Inflammatory macrophage treated with lipopolysaccharide for 1 hour (primary cell): ENCODE data around the gene MTERF4.

Experiments
- DNase-seq, 2 donors: peaks; one replicate each; pipeline ENCODE4 v3.0.0-alpha.2; 2020 to 2022

MTERF4 gene

GRCh38 chr2:241132538-241133435, 30.7 kb upstream of the MTERF4 start:
- no peak for DNase-seq

- DNase-seq, result no peak
Observed at GRCh38 chr2:241131531-241131930, 29.4 kb upstream of the MTERF4 start.

DNA sequence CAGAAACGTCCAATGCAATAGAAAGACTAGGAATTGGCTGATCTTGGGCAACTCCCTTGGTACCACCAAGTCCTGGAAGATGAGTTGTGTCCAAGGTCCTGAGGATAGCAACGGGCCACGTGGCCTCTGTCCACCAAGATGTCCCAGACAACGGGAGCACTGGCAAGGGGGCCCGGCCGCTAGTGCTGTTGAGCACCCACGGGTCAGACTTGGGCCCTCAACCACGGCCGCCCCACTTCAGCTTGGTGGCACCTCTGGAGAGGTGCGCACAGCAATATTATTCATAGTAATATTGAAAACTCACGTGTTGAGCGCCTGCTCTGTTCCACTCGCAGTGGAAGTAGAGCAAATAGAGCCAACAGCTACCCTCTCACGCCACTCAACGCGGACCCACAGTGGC, 28.2 kb upstream of the MTERF4 start:
- DNase-seq, result no peak

DNA sequence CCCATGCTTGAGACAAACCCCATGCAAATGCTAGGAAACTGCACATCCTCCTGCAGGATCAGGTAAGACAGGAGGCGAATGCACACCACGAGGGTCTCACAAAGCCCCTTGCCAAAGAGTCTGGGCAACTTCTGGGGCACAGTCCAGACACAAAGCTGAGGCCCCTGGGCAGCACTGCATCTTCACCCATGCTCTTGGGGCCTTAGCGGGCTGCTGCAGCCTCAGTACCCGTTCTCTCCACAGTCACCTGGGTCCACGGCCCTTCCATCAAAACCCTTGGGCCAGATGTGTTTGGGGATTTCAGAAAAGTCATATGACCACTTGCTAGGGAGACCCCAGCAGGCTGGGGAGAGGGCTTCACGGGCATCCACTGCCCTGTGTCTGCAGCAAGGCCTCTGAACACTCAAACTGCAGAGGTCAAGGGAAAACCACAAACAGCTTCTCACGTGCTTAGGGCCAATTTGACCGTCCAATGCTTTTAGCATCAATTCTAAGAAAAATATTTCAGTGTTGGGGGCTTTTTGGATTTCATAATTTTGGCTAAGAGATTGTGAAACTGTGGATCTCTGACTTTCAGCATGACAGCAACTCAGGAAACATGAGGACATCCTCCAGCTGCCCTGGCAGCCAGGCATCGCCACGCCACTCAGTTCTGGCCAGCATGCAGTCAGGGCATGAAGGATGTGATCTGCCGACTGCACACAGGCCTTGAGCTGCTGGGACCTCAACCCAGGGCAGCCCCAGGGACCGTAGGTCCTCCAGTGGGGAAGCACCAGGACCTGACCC, 27.2 kb upstream of the MTERF4 start:
- peak; percentile 45 to 59 for DNase-seq

DNA sequence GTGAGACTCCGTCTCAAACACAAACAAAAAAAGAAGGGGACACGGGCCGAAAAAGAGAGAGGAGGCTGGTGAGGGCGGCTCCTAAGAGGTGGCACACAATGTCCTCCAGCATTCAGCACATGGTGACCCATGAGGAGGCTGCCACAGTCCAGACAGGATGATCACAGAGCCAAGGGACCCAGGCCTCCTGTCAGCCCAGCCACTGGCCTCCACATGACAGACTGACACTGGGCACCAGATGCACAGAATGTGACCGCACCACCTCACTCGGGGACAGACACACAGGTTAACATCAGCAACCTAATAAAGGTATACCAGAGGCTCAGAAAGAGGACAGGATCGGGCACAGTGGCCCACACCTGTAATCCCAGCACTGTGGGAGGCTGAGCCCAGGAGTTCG, 26.2 kb upstream of the MTERF4 start:
- no peak for DNase-seq

- no peak for DNase-seq
Observed at GRCh38 chr2:241126771-241127202, 24.7 kb upstream of the MTERF4 start.

- DNase-seq, result no peak
Observed at GRCh38 chr2:241126201-241126611, 24.1 kb upstream of the MTERF4 start.

DNA sequence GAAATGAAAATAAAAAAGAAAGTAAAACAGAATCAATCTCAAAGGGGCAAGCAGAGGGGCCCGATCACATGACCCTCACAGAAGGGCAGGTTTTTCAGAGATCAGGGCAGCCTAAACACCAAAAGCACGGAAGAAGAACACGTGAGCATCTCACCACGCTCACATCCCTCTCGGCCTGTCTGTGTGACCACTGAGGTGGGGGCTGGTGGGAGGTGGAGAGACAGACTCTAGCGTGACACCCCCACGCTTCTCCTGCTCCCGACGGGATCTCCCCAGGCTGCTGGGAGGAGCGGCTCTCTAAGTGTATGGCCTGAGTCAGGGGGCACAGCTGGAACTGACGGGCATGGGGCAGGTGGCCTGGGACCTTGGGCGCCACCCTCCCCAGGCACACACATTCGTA, 23.5 kb upstream of the MTERF4 start:
- DNase-seq, result no peak

- no peak for DNase-seq
Observed at GRCh38 chr2:241123816-241124536, 21.9 kb upstream of the MTERF4 start.

DNA sequence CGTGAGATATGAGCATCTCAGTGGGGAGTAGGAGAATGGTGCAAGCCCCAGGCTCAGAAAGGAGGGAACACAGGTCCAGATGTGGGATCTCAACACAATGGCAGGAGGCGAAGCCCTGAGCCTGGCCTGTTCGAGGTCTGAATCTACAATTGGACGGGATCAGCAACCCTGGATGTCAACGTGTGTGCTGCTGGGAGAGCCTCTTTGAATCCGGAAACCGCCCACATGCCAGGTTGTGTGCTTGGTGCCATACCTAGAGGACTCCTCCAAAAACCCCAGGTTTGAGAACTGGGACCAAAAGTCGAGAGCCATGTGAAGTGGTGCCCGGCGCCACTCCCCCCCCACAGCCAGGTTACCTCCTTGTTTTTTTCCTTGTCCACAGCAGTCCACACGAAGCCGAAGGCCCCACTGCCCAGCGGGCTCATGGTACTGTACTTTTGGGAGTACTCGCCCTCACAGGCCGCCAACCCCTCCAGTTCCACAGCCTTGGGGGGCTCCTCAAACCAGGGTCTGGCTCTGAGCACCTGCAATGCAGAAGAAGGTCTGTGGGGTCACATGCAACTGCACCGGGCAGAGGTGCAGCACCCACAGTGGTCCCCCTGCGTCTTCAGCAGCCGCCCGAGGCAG, 20.4 kb upstream of the MTERF4 start:
- DNase-seq, result no peak

GRCh38 chr2:241121008-241121407, 18.9 kb upstream of the MTERF4 start:
- no peak for DNase-seq

DNA sequence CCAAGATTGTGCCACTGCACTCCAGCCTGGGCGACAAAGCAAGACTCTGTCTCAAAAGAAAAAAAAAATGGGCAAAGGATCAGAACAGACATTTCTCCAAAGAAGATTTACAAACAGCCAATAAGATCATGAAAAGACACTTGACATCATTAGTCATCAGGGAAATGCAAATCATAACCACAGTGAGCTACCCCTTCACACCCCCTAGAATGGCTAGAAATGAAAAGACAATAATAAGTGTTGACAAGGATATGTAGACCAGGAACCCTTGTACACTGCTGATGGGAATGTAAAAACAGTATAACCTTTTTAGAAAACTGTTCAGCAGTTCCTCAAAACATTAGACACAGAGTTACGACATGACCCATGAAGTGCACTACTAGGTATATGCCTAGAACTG, 18.4 kb upstream of the MTERF4 start:
- no peak for DNase-seq

DNA sequence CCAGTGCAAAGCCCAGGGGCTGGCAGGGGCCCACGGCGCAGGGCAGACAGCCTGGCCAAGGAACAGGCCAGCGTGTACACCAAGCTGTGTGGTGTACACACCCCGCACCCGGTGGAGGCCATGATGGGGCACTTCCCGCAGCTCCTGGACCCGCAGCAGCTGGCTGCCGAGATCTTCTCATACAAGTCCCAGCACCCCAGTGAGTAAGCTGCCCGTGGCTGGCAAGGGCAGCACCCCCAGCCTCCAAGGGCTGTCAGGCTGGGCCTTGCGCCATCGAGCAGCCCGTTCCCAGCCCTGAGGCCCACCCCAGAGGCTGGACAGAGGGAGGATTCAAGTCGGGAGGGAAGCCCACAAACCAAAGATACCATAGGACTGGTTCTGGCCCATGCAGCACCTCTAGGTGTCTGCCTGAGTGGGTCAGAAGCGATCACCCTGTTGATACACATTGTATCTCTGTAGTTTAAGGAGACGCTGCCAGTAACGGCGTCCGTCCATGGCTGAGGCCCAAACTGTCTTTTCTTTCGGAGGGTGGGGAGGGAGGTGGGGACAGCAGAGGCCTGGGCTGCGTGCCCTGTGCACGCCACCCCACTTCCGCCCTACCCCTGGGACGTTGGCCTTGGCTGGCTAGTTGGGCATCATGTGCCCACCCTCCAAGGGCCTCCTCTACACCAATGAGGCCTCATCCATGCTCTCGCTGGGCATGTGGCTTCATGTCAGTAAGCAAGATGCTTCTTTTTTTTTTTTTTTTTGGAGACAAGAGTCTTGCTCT, 16.8 kb upstream of the MTERF4 start:
- DNase-seq, result no peak

GRCh38 chr2:241116606-241117560, 14.8 kb upstream of the MTERF4 start:
- DNase-seq, result no peak

DNA sequence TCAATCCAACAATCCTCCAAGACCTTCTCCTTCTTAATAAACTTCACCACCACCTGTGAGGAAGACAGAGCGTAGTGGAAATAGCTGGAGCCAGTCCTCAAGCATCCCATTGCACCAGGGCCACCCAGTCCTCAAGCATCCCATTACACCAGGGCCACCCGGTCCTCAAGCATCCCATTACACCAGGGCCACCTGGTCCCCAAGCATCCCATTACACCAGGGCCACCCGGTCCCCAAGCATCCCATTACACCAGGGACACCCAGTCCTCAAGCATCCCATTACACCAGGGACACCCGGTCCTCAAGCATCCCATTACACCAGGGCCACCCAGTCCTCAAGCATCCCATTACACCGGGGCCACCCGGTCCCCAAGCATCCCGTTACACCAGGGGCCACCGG, 13.3 kb upstream of the MTERF4 start:
- DNase-seq, result no peak

DNA sequence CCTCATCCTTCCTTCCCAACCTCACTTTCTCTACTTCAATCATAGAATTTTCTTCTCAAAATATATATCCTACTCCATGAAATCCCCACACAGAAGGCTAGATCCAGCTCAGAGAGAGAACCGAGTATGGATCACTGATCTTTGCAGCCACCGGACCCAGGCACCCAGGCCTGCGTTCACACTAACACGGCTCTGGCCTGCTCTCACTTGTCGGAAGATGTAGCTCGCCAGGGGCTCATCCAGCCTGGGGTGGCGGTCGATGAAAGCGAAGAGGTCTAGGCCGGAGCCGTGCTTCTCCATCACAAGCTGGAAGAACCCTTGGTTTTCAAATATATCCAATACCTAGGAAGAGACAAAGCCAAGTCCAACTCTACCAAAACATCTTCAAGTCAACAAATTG, 12.7 kb upstream of the MTERF4 start:
- no peak for DNase-seq

DNA sequence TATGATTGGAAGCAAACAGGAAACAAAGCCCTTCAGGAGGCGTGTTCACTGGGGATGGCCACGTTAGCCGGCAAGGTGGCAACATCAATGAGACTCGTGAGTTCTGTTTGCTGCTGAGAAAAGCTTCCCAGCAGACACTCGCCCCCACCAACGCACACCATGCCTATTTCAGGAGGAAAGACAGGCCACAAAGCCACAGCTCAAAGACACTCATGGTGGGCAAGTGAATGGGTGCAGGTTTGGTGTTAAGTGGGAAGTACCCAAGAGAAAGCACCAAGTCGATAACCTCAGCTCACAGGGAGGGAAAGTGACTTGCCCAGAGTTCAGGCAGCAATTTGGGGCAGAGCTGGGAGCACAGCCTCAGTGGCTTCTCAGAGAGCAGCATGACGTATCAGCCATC, 10.5 kb upstream of the MTERF4 start:
- no peak for DNase-seq

DNA sequence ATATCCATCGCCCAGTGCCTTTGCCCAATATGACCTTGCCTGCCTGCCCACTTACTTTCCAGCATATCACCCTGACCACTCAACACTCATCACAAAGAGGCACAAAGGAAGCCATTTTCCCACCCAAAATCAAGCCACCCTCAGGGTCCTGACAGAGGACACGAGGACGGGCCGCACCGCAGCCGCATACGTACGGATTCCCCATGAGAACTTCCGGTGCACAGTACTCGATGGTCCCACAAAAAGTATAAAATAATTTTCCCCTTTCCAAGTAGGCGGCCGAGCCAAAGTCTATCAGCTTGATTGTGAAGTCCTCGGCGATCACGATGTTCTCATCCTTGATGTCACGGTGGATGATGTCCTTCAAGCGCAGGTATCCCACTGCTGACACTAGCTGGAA, 10.0 kb upstream of the MTERF4 start:
- no peak for DNase-seq

- no peak for DNase-seq
Observed at GRCh38 chr2:241111440-241111805, 9.3 kb upstream of the MTERF4 start.

GRCh38 chr2:241110607-241111439, 8.7 kb upstream of the MTERF4 start:
- no peak for DNase-seq
